SK-N-SH (cell line): ENCODE measurements around the gene LCN1. TPM values are rescaled to one million over a fixed set of nuclear protein-coding genes. Genes with fewer than 3 reads are reported as not detected.

ENCODE experiments used
- CTCF ChIA-PET: fragments of 300-600, 350-600 bp; formaldehyde crosslinking; extraction: SDS; loops from one replicate; lab custom pipeline; 2021; lab: Yijun Ruan, JAX
- POLR2A ChIA-PET: fragments of 350-600 bp; sonication (Branson Sonifier 250); formaldehyde crosslinking; extraction: SDS; loops from one replicate; lab custom pipeline; 2020; ENCODE audit warnings: antibody characterized with exemption, inconsistent platforms; lab: Yijun Ruan, JAX
- DNase-seq: peaks from one replicate; pipeline ENCODE4 v3.0.0; 2012
- H2AFZ ChIP-seq: fragments of 200-600 bp; sonication (generic); 2 replicates; pipeline ENCODE4 v1.8.1; 2016; ENCODE audit warnings: antibody characterized with exemption, mild to moderate bottlenecking, low read depth
- H3F3A ChIP-seq: fragments of 200-600 bp; sonication (generic); replicated peaks from 2 replicates; pipeline ENCODE3; 2016; ENCODE audit warnings: antibody characterized with exemption, mild to moderate bottlenecking; ENCODE audit not compliant: insufficient read depth
- H3K27ac ChIP-seq, 2 experiments: fragments of 200-500 bp in 1 of 2; fragments of 200-600 bp in 1 of 2; sonication (Bioruptor generic) in 1 of 2; sonication (generic), shearing (Covaris generic) in 1 of 2; 2 replicates each; pipeline versions ENCODE4 v1.5.1 to v1.6.1; 2014 to 2016; ENCODE audit warnings: low read depth in 2 of 2, inconsistent platforms in 1 of 2, low read length in 1 of 2, mild to moderate bottlenecking in 1 of 2, mixed read lengths in 1 of 2
- H3K27me3 ChIP-seq: fragments of 200-600 bp; sonication (generic), shearing (Covaris generic); 2 replicates; pipeline ENCODE4 v1.6.1; 2016; ENCODE audit warnings: mixed run types; ENCODE audit not compliant: insufficient read depth
- H3K36me3 ChIP-seq, 2 experiments: fragments of 200-500 bp in 1 of 2; fragments of 200-600 bp in 1 of 2; sonication (Bioruptor generic) in 1 of 2; sonication (generic) in 1 of 2; replicated peaks in 1 of 2; 2 replicates each; pipeline versions ENCODE3 to v1.5.1; 2014 to 2016; ENCODE audit warnings: low read length in 1 of 2, mild to moderate bottlenecking in 1 of 2; ENCODE audit not compliant: insufficient read depth in 2 of 2, control insufficient read depth in 1 of 2
- H3K4me1 ChIP-seq, 2 experiments: fragments of 200-500 bp in 1 of 2; fragments of 200-600 bp in 1 of 2; sonication (Bioruptor generic) in 1 of 2; sonication (generic), shearing (Covaris generic) in 1 of 2; 2 replicates each; pipeline versions ENCODE4 v1.5.1 to v1.6.1; 2014 to 2016; ENCODE audit warnings: low read depth in 1 of 2, low read length in 1 of 2, mixed run types in 1 of 2; ENCODE audit not compliant: insufficient read depth in 2 of 2, control insufficient read depth in 1 of 2
- H3K4me2 ChIP-seq: fragments of 200-600 bp; sonication (generic), shearing (Covaris generic); 2 replicates; pipeline ENCODE4 v1.6.1; 2017; ENCODE audit warnings: mixed run types
- H3K4me3 ChIP-seq, 2 experiments: fragments of 200-500 bp in 1 of 2; fragments of 200-600 bp in 1 of 2; sonication (Bioruptor generic) in 1 of 2; sonication (generic), shearing (Covaris generic) in 1 of 2; 2 replicates each; pipeline versions ENCODE4 v1.5.1 to v1.8.1; 2014 to 2016; ENCODE audit warnings: low read depth in 2 of 2, inconsistent platforms in 1 of 2, low read length in 1 of 2, mild to moderate bottlenecking in 1 of 2, mixed read lengths in 1 of 2, moderate library complexity in 1 of 2
- H3K79me2 ChIP-seq: fragments of 200-600 bp; sonication (generic); 2 replicates; pipeline ENCODE4 v1.8.1; 2017; ENCODE audit warnings: mild to moderate bottlenecking; ENCODE audit not compliant: insufficient read depth
- H3K9ac ChIP-seq: fragments of 200-600 bp; sonication (generic); 2 replicates; pipeline ENCODE4 v1.6.1; 2017; ENCODE audit warnings: mixed run types
- H3K9me2 ChIP-seq: fragments of 200-600 bp; sonication (generic); 2 replicates; pipeline ENCODE4 v1.6.1; 2017; ENCODE audit warnings: mixed run types
- H3K9me3 ChIP-seq: fragments of 200-600 bp; sonication (generic); 2 replicates; pipeline ENCODE4 v1.6.1; 2017; ENCODE audit warnings: mixed run types, mild to moderate bottlenecking, moderate library complexity
- H4K20me1 ChIP-seq: fragments of 200-600 bp; sonication (generic); 2 replicates; pipeline ENCODE4 v1.6.1; 2017; ENCODE audit warnings: mild to moderate bottlenecking, mixed run types; ENCODE audit not compliant: insufficient read depth
- CTCF ChIP-seq: fragments of 200-600 bp; sonication (generic); IDR thresholded peaks from 2 replicates; pipeline ENCODE4 v1.6.1; 2017; ENCODE audit warnings: antibody characterized with exemption, mild to moderate bottlenecking, moderate library complexity
- EP300 ChIP-seq, 2 experiments: IDR thresholded peaks; 2 replicates each; pipeline versions ENCODE4 v1.4.0 to v1.6.1; 2012; ENCODE audit warnings: borderline replicate concordance in 1 of 2, low read depth in 1 of 2, low read length in 1 of 2
- FOSL2 ChIP-seq: IDR thresholded peaks from 2 replicates; pipeline ENCODE4 v1.4.0; 2012; ENCODE audit warnings: low read depth, mild to moderate bottlenecking, moderate library complexity, borderline replicate concordance
- FOXJ3 ChIP-seq: sonication (generic); formaldehyde crosslinking; IDR thresholded peaks from 2 replicates; pipeline ENCODE4 v1.5.1; 2020; ENCODE audit warnings: mild to moderate bottlenecking, missing genetic modification reagents
- GABPA ChIP-seq: IDR thresholded peaks from 2 replicates; pipeline ENCODE4 v1.4.0; 2012; ENCODE audit warnings: low read depth, mild to moderate bottlenecking
- GATA2 ChIP-seq: sonication (generic); formaldehyde crosslinking; IDR thresholded peaks from 2 replicates; pipeline ENCODE4 v1.5.0; 2020; ENCODE audit warnings: mild to moderate bottlenecking, missing genetic modification reagents
- MAX ChIP-seq: IDR thresholded peaks from 2 replicates; pipeline ENCODE4 v1.4.0; 2012; ENCODE audit warnings: low read depth
- POLR2AphosphoS5 ChIP-seq: IDR thresholded peaks from 2 replicates; pipeline ENCODE4 v1.6.1; 2012; ENCODE audit warnings: low read depth, low read length
- RCOR1 ChIP-seq: fragments of 150-350 bp; IDR thresholded peaks from 2 replicates; pipeline ENCODE4 v1.6.1; 2017; ENCODE audit warnings: antibody characterized with exemption, low read length
- RFX5 ChIP-seq: IDR thresholded peaks from 2 replicates; pipeline ENCODE4 v1.6.1; 2012; ENCODE audit warnings: mild to moderate bottlenecking, improper control_type of control experiment, low read length
- TAF1 ChIP-seq: IDR thresholded peaks from 2 replicates; pipeline ENCODE4 v1.6.1; 2012; ENCODE audit warnings: low read depth, mild to moderate bottlenecking, low read length, moderate library complexity, borderline replicate concordance
- USF1 ChIP-seq: IDR thresholded peaks from 2 replicates; pipeline ENCODE4 v1.4.0; 2012; ENCODE audit warnings: low read depth, borderline replicate concordance
- USF2 ChIP-seq: fragments of 150-350 bp; IDR thresholded peaks from 2 replicates; pipeline ENCODE4 v1.6.1; 2017; ENCODE audit warnings: antibody characterized with exemption, low read length, low read depth, borderline replicate concordance
- WGBS: methylation state at CpG from one replicate; pipeline ENCODE4 v1.1.6; 2017; ENCODE audit warnings: low lambda C conversion rate; 5-methylcytosine and 5-hydroxymethylcytosine counted together
- polyA plus RNA-seq, 3 experiments: library from polyadenylated mRNA; depleted of rRNA; stranded (reverse); fragments of >200 nt; gene quantifications; 2 replicates each; pipeline ENCODE4 v1.2.3, GENCODE V29; 2012
- TF ChIP-seq, protein P1 (sequence below): IDR thresholded peaks from 2 replicates; pipeline ENCODE4 v1.6.1; 2012; ENCODE audit warnings: mild to moderate bottlenecking, low read depth, low read length, moderate library complexity

The LCN1 gene
- polyA plus RNA-seq, 1 of the 3 experiments (the other 2 are of a cell fraction), result not detected

GRCh38 chr9:135565636-135566035 lies 44.4 kb downstream of the LCN1 start:
- Histone ChIP-seq H3K79me2 (no peaks in the 10 kb centered on the region), H3K9me2 (no peaks in the 10 kb centered on the region), H3K4me1 (no peaks in the 10 kb centered on the region), H3F3A (no peaks in the 10 kb centered on the region), H4K20me1 (no peaks in the 10 kb centered on the region), H3K4me3 (no peak overlapping the region), H3K27ac (no peak overlapping the region), H3K9ac (no peak overlapping the region), H3K36me3 (no peaks in the 10 kb centered on the region), H3K4me2 (no peak overlapping the region), H3K9me3 (no peaks in the 10 kb centered on the region), H3K27me3 (no peaks in the 10 kb centered on the region), H2AFZ (no peak overlapping the region)
- TF ChIP-seq GATA2 (CRISPR knock-in tag) (no peak), TAF1 (no peak), FOSL2 (no peak), USF2 (no peak)
- WGBS, result 60% methylated on average over 8 of the region's 8 CpGs
- ChIA-PET POLR2A (no interaction called here), CTCF (interaction anchor here (1.4 kb wide), 1 partner anchor 9 kb away, joined by 3 read pairs; no protein-coding TSS in a partner anchor)
- no peak for DNase-seq

GRCh38 chr9:135566552-135566951 lies 45.3 kb downstream of the LCN1 start:
- H3K4me3 ChIP-seq, result no peak overlapping the region
- POLR2A ChIA-PET, result no interaction called here
- H3K27me3 ChIP-seq, result no peaks in the 10 kb centered on the region
- TF ChIP-seq USF1 (no peak), TAF1 (no peak), GABPA (no peak), POLR2AphosphoS5 (no peak), FOXJ3 (CRISPR knock-in tag) (no peak), EP300 (IDR thresholded peaks at IDR 0.05; ENCODE audit: borderline replicate concordance in 1 of 2, low read depth in 1 of 2, low read length in 1 of 2) (no peak), RCOR1 (no peak), CTCF (no peak), MAX (no peak), FOSL2 (no peak), RFX5 (no peak)
- TF ChIP-seq, protein P1, sequence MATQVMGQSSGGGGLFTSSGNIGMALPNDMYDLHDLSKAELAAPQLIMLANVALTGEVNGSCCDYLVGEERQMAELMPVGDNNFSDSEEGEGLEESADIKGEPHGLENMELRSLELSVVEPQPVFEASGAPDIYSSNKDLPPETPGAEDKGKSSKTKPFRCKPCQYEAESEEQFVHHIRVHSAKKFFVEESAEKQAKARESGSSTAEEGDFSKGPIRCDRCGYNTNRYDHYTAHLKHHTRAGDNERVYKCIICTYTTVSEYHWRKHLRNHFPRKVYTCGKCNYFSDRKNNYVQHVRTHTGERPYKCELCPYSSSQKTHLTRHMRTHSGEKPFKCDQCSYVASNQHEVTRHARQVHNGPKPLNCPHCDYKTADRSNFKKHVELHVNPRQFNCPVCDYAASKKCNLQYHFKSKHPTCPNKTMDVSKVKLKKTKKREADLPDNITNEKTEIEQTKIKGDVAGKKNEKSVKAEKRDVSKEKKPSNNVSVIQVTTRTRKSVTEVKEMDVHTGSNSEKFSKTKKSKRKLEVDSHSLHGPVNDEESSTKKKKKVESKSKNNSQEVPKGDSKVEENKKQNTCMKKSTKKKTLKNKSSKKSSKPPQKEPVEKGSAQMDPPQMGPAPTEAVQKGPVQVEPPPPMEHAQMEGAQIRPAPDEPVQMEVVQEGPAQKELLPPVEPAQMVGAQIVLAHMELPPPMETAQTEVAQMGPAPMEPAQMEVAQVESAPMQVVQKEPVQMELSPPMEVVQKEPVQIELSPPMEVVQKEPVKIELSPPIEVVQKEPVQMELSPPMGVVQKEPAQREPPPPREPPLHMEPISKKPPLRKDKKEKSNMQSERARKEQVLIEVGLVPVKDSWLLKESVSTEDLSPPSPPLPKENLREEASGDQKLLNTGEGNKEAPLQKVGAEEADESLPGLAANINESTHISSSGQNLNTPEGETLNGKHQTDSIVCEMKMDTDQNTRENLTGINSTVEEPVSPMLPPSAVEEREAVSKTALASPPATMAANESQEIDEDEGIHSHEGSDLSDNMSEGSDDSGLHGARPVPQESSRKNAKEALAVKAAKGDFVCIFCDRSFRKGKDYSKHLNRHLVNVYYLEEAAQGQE, result no peak
- no peaks in the 10 kb centered on the region for H3K9me3 ChIP-seq
- no peak overlapping the region for H3K9ac ChIP-seq
- no peak for DNase-seq
- H3F3A ChIP-seq, result no peaks in the 10 kb centered on the region
- no peak overlapping the region for H2AFZ ChIP-seq
- H3K36me3 ChIP-seq, result no peaks in the 10 kb centered on the region
- no peaks in the 10 kb centered on the region for H3K9me2 ChIP-seq
- H3K4me2 ChIP-seq, result no peak overlapping the region
- no peaks in the 10 kb centered on the region for H3K79me2 ChIP-seq
- H3K4me1 ChIP-seq, result no peaks in the 10 kb centered on the region
- 32% methylated on average over 10 of the region's 10 CpGs for WGBS
- CTCF ChIA-PET, result interaction anchor here (0.6 to 1.4 kb wide), 3 partner anchors 10 to 204 kb away, joined by 3 read pairs; no protein-coding TSS in a partner anchor
- H3K27ac ChIP-seq, result no peak overlapping the region
- no peaks in the 10 kb centered on the region for H4K20me1 ChIP-seq
